Umbilical cord (tissue), 2 donors: ENCODE measurements around the gene ALPI. TPM values are rescaled to one million over a fixed set of nuclear protein-coding genes. Genes with fewer than 3 reads are reported as not detected.
"Not testable (repeated sequence)": the region's sequence is repeated elsewhere in the genome, so short reads cannot be mapped to it uniquely, and the experiment has no call there.

Experiments used
- DNase-seq: peaks from one replicate; pipeline ENCODE4 v3.0.0-alpha.2; 2015; ENCODE audit warnings: low spot score
- total RNA-seq: library from RNA; depleted of rRNA; stranded (reverse); fragments of >200 nt; gene quantifications from one replicate; pipeline ENCODE4 v1.2.3, GENCODE V29; 2014; ENCODE audit warnings: low replicate concordance; ENCODE audit not compliant: insufficient read depth

The ALPI gene
- total RNA-seq, 1 donor from 2014 or later = 2.9 TPM

DNA sequence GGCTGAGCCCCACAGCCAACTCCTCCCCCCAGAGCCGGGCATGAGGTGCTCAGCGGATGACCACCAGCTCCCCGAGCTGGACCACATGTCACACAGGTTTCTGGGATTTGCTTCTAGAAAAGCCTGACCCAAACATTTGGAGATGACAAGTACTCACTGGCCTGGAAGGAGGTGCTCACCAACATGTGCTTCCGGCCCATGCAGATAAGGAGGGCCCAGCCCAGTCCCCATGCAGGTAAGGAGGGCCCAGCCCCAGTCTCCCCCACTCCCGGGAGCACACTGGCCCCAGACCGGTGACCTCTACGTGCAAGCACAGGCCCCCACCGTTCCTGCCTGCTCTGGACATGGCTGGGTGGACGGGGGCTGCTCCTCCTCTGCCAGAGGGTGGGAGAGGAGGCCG, 14.0 kb upstream of the ALPI start:
- DNase-seq = not testable (repeated sequence)

GRCh38 chr2:232442431-232442830, 13.5 kb upstream of the ALPI start:
- not testable (repeated sequence) for DNase-seq

GRCh38 chr2:232443047-232443446, 12.9 kb upstream of the ALPI start:
- not testable (repeated sequence) for DNase-seq

DNA sequence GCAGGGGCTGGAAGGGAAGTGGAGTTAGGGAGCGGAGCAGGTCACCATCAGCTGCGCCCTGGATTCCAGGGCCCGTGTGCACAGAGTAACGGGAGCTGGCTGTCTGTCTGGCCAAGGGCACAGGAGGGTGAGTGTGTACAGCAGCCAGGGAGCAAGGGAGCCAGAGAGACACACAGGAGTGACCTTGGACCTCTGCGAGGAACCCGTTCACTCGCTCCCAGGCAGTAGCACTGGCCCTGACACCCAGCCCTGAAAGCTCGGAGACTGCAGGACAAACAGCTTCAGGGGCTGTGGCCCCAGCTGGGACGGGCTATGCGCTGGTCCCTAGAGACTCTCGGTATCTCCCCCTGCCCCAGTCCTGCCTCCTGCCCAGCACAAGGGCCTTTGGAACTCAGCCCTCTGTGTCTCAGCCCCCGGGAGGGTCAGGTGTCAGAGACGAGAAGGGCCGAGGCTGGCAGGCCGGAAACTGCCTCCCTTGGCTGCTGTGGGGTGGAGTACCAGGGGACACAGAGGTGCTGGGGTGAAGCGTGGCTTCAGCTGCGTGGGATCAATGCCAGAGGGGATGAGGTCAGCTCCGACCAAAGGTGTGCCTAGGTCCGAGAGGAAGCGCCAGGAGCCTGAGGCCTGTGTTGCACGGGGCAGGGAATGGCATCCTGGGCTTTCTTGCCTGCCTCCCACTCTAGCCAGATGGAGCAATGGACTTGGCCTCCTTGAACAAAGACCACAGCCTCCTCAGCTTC, 12.1 kb upstream of the ALPI start:
- DNase-seq = not testable (repeated sequence)

DNA sequence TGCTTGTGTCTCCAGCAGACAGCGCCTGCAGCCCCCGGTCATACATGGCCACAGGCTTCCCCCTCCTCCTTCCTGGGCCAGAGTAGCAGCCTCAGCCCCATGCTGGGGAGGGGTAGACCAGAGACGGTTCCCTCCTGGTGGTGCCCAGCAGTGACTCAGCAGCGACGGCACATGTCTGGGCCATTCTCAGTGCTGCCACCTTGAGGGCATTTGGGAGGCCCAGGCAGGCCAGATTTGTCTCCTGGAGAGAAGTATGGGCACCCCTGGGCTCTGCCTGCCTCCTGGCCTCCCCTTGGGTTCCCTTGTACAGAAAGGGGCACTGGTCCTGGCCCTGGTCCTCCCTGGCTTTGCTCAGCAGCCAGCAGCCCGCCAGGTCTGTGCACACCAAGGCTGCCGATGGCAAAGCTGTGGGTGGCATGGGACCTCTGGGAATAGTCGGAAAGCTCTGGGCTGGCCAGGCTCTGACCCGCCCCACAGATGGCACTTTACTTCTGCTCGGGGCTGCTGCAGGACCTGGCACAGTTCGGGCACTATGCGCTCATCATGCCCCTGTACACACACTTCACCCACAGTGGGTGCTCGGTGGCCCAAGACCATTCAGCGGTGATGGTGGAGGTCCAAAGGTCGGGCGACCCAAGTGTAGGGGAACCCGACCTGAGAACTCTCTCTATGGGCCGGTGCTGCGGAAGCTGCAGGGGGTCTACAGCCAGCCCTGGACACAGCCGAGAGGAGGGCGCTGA, 11.4 kb upstream of the ALPI start:
- DNase-seq = no peak

GRCh38 chr2:232445149-232445885, 10.6 kb upstream of the ALPI start:
- DNase-seq = not testable (repeated sequence)

- not testable (repeated sequence) for DNase-seq
These were observed 9.6 kb upstream of the ALPI start for GRCh38 chr2:232446266-232446777.

- no peak for DNase-seq
These were observed 8.8 kb upstream of the ALPI start for GRCh38 chr2:232447091-232447620.

DNA sequence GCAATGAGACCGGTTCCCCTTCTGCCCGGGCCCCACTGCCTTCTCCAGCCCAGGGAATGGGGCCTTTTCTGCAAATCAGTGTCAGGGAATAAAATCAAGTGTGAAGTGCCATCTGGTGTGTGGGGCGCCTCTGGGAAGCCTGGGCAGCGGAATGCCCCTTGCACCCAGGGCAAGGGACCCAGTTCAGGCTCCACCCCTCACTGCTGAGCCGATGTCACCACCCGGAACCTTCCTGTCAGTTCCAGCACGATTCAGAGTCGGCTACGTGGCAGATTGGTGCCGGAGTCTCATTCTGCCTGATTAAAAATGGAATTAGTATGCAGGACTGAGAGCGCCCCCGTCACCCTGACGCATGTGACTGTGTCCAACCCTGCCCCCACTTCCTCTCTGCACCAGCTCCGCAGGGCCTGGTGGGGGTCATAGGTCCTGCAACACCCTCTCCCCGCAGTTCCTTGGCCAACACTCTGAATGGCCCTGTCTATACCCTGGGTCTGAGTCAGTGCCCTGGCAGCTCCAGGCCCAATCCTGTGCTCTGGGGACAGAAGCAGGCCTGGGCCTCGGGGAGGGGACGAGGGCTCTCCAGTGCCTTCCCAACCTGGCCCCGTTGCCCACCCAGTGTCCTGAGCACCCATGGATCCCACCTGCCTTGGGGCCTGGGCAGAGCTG, 8.2 kb upstream of the ALPI start:
- no peak for DNase-seq

DNA sequence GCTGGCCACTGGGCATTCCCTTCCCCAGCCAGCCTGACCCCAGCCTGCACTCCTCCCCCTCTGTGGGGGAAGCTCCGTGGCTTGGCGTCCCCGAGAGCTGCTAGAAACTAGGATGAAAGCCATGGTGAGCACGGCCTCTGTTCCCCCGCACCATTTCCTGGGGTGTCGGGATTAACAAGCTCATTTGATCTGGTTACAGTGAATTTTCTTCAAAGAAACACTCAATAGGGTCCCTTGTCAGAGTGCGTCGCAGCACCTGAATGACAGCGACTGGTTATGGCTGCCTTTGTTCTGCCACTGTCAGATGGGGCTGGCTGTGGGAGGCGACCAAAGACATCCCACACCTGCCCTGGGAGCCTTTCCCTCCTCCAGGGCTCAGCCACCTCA, 7.7 kb upstream of the ALPI start:
- DNase-seq = no peak

- DNase-seq = no peak
These were observed 6.0 kb upstream of the ALPI start for GRCh38 chr2:232449964-232450363.

DNA sequence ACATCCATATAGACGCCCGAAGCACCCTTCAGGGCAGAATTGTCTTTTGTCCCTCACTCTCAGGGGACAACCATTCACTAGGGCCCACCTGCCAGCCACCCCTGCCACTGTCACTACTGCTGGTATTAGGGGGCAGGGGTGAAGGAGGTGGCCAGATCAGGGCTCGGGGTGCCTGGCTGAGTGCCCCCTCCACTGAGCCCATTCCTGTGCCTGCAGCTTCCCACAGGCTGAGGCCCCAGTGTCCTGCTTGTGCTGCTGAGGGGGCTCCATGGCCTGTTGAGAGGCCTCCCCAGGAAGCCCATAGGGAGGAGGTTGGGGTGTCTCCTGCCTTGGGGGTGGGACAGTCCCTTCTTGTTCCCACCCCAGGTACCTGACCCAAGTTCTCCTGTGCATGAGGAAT, 4.3 kb upstream of the ALPI start:
- DNase-seq = not testable (repeated sequence)

DNA sequence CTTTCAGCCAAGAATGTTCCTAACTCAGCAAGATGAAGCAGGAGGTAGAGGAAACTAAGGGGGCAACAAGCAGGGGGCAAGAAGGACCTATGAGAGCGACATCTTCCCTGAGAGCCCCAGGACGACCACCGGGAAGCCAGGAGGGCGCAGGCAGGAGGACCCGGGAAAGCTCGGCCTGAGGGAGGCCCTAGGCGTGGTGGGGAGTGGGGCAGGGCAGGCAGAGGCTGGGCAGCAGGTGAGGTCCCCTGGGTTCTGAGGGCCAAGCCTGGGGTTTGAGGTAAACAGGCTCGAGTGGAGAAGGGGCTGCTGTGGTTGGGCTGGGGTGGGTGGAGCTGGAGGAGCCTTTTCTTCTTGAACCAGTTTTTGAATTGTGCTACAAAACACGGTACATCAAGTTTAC, 1.3 kb upstream of the ALPI start:
- no peak for DNase-seq

DNA sequence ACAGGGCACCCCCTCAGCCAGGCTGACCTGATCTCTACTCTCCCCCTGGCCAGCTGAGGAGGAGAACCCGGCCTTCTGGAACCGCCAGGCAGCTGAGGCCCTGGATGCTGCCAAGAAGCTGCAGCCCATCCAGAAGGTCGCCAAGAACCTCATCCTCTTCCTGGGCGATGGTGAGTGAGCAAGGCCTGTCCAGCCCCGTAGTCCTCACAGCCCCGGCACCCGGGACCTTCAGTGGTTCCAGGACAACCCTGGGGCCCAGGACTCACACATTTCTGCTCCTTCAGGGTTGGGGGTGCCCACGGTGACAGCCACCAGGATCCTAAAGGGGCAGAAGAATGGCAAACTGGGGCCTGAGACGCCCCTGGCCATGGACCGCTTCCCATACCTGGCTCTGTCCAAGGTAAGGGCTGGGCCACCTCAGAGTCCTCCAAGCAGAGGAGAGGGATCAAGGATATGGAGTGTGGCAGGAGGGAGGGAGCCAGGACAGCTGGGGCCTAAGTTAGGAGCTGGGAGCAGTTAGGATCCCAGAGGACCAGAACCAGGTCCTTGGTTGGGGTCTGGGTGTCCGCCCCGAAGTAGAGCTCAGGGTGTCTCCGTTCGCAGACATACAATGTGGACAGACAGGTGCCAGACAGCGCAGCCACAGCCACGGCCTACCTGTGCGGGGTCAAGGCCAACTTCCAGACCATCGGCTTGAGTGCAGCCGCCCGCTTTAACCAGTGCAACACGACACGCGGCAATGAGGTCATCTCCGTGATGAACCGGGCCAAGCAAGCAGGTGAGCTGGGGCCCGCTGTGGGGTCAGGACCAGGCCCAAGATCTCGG, 555 bp downstream of the ALPI start:
- no peak for DNase-seq

DNA sequence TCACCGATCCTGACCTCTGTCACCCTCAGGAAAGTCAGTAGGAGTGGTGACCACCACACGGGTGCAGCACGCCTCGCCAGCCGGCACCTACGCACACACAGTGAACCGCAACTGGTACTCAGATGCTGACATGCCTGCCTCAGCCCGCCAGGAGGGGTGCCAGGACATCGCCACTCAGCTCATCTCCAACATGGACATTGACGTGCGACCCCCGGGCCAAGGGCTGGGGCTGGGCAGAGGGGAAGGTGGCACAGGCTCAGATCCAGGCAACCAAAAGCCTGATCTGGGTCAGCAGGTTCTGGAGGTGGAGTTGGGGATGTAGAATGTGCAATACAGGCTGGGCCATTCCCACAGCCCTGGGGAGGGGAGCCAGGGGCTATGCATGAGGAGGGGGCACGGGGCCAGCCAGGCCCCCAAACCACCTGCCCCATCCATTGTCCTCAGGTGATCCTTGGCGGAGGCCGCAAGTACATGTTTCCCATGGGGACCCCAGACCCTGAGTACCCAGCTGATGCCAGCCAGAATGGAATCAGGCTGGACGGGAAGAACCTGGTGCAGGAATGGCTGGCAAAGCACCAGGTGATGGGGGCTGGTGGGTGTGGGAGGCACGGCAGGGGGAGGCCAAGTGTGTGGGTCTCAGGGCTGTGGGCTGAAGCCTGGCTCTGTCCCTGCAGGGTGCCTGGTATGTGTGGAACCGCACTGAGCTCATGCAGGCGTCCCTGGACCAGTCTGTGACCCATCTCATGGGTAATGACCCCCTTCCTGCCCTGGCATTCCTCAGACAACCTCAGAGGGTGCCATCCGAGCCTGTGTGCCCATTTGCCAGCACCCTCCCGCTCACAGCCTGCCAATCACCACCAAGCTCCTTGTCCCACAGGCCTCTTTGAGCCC, 1.4 kb downstream of the ALPI start:
- DNase-seq = no peak

DNA sequence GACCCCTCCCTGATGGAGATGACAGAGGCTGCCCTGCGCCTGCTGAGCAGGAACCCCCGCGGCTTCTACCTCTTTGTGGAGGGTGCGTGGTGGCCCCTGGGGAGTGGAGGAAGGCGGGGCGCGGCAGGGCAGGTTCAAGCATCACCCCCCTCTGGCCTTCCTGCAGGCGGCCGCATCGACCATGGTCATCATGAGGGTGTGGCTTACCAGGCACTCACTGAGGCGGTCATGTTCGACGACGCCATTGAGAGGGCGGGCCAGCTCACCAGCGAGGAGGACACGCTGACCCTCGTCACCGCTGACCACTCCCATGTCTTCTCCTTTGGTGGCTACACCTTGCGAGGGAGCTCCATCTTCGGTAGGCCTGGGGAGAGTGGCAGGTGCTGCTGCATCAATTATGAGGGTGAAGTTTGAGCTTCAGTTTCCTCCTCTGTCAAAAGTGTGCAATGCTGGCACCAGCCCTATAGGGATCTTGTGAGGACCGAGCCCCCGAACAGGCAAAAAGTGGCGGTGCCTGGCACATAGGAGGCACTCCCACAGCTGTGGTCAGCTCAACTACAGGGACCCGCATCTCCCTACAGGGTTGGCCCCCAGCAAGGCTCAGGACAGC, 2.2 kb downstream of the ALPI start:
- DNase-seq = no peak

- no peak for DNase-seq
These were observed 2.9 kb downstream of the ALPI start for GRCh38 chr2:232458661-232459418.

- no peak for DNase-seq
These were observed 3.6 kb downstream of the ALPI start for GRCh38 chr2:232459419-232460035.
